ENCODE data around the gene ANP32B.

DNA sequence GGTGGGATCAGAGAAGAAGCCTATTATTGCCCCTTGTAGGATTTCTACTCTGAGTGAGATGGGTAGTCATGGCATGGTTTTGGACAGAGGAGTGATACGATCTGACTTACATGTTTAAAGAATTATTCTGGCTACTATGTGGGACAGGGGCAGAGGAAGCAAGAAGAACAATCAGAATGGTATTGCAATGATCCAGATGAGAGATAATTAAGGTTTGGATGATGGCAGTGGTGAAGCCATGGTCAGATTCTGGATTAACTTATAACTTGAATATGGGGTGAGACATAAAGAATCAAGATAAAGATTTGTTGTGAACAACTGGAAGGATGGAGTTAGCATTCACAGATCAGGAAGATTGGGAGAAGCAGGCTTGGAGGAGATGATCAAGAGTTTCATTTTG, 41.8 kb upstream of the ANP32B start:
- TF ChIP-seq SMC3 (IDR thresholded peaks at IDR 0.05; ENCODE audit: low read depth, low read length), result no peak
- TF ChIP-seq, protein P1, sequence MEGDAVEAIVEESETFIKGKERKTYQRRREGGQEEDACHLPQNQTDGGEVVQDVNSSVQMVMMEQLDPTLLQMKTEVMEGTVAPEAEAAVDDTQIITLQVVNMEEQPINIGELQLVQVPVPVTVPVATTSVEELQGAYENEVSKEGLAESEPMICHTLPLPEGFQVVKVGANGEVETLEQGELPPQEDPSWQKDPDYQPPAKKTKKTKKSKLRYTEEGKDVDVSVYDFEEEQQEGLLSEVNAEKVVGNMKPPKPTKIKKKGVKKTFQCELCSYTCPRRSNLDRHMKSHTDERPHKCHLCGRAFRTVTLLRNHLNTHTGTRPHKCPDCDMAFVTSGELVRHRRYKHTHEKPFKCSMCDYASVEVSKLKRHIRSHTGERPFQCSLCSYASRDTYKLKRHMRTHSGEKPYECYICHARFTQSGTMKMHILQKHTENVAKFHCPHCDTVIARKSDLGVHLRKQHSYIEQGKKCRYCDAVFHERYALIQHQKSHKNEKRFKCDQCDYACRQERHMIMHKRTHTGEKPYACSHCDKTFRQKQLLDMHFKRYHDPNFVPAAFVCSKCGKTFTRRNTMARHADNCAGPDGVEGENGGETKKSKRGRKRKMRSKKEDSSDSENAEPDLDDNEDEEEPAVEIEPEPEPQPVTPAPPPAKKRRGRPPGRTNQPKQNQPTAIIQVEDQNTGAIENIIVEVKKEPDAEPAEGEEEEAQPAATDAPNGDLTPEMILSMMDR (IDR thresholded peaks at IDR 0.05), result no peak
- no peak for TF ChIP-seq SIN3A (IDR thresholded peaks at IDR 0.05; ENCODE audit: borderline replicate concordance, low read depth, low read length)
- TF ChIP-seq GABPA (IDR thresholded peaks at IDR 0.05; ENCODE audit: low read depth), result no peak
- TF ChIP-seq, protein P2, sequence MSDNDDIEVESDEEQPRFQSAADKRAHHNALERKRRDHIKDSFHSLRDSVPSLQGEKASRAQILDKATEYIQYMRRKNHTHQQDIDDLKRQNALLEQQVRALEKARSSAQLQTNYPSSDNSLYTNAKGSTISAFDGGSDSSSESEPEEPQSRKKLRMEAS (IDR thresholded peaks at IDR 0.05; ENCODE audit: low read depth), result no peak
- TF ChIP-seq MXI1 (IDR thresholded peaks at IDR 0.05; ENCODE audit: low read depth, low read length), result no peak
- no peak for TF ChIP-seq CHD2 (IDR thresholded peaks at IDR 0.05; ENCODE audit: low read length, partially characterized antibody)
- TF ChIP-seq, protein P3, sequence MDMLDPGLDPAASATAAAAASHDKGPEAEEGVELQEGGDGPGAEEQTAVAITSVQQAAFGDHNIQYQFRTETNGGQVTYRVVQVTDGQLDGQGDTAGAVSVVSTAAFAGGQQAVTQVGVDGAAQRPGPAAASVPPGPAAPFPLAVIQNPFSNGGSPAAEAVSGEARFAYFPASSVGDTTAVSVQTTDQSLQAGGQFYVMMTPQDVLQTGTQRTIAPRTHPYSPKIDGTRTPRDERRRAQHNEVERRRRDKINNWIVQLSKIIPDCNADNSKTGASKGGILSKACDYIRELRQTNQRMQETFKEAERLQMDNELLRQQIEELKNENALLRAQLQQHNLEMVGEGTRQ (IDR thresholded peaks at IDR 0.05; ENCODE audit: borderline replicate concordance, low read depth, low read length), result no peak
- no peak for TF ChIP-seq YY1 (IDR thresholded peaks at IDR 0.05; ENCODE audit: low read depth)

All from SK-N-SH (cell line).